NCI-H345 treated with DMSO at 0.1 percent for 48 hours (cell line): ENCODE results near the gene B3GAT1.

ENCODE experiments used
- DNase-seq: peaks from one replicate; lab custom pipeline; 2025; ENCODE audit not compliant: unreplicated experiment; lab: John Stamatoyannopoulos, UW

The B3GAT1 gene

GRCh38 chr11:134393638-134394037 lies 18.4 kb downstream of the B3GAT1 start:
- DNase-seq: no peak

- no peak for DNase-seq
These were observed 19.0 kb downstream of the B3GAT1 start for GRCh38 chr11:134392953-134393615.

- no peak for DNase-seq
These were observed 20.4 kb downstream of the B3GAT1 start for GRCh38 chr11:134391656-134392055.

- DNase-seq: no peak
These were observed 21.1 kb downstream of the B3GAT1 start for GRCh38 chr11:134390706-134391569.

GRCh38 chr11:134389464-134390180 lies 22.4 kb downstream of the B3GAT1 start:
- no peak for DNase-seq

- DNase-seq: no peak
These were observed 23.5 kb downstream of the B3GAT1 start for GRCh38 chr11:134388590-134388989.

GRCh38 chr11:134387501-134387900 lies 24.5 kb downstream of the B3GAT1 start:
- DNase-seq: no peak

GRCh38 chr11:134386945-134387344 lies 25.1 kb downstream of the B3GAT1 start:
- no peak for DNase-seq

- peak; percentile 96 for DNase-seq
These were observed 26.1 kb downstream of the B3GAT1 start for GRCh38 chr11:134385774-134386565.

- DNase-seq: no peak
These were observed 26.9 kb downstream of the B3GAT1 start for GRCh38 chr11:134385171-134385570.

GRCh38 chr11:134384406-134384805 lies 27.6 kb downstream of the B3GAT1 start:
- no peak for DNase-seq

- no peak for DNase-seq
These were observed 28.3 kb downstream of the B3GAT1 start for GRCh38 chr11:134383576-134384221.

- no peak for DNase-seq
These were observed 29.2 kb downstream of the B3GAT1 start for GRCh38 chr11:134382830-134383229.

- DNase-seq: no peak
These were observed 29.8 kb downstream of the B3GAT1 start for GRCh38 chr11:134382257-134382656.

GRCh38 chr11:134380785-134381184 lies 31.3 kb downstream of the B3GAT1 start:
- no peak for DNase-seq

- DNase-seq: no peak
These were observed 31.8 kb downstream of the B3GAT1 start for GRCh38 chr11:134380229-134380628.

- DNase-seq: no peak
These were observed 32.8 kb downstream of the B3GAT1 start for GRCh38 chr11:134379241-134379640.

- no peak for DNase-seq
These were observed 34.2 kb downstream of the B3GAT1 start for GRCh38 chr11:134377876-134378275.

GRCh38 chr11:134376150-134376921 lies 35.7 kb downstream of the B3GAT1 start:
- no peak for DNase-seq
